Esophagus squamous epithelium (tissue), 5 donors: Measurements from ENCODE around the gene IL27RA. TPM values are rescaled to one million over a fixed set of nuclear protein-coding genes. Genes with fewer than 3 reads are reported as not detected.

Source experiments
- DNase-seq: peaks from one replicate; lab custom pipeline; 2025; lab: John Stamatoyannopoulos, UW
- H3K27ac ChIP-seq, 4 donors: fragments of 200-600 bp; sonication (generic); one replicate each; pipeline ENCODE4 v1.5.1; 2016 to 2019; ENCODE audit warnings: mild to moderate bottlenecking in 1 of 4
- H3K27me3 ChIP-seq, 4 donors: fragments of 200-600 bp; sonication (generic); 1 replicate in 3 of 4; 2 replicates in 1 of 4; pipeline versions ENCODE4 v1.5.1 to v1.6.0; 2017 to 2021; ENCODE audit warnings: antibody characterized with exemption in 1 of 4
- H3K36me3 ChIP-seq, 3 donors: fragments of 200-600 bp; sonication (generic); one replicate each; pipeline ENCODE4 v1.5.1; 2016 to 2019
- H3K4me1 ChIP-seq, 3 donors: fragments of 200-600 bp; sonication (generic); one replicate each; pipeline ENCODE4 v1.5.1; 2017 to 2019
- H3K4me3 ChIP-seq, 4 donors: fragments of 200-600 bp; sonication (generic); 1 replicate in 3 of 4; 2 replicates in 1 of 4; pipeline ENCODE4 v1.5.1; 2016 to 2019; ENCODE audit warnings: mild to moderate bottlenecking in 2 of 4, moderate library complexity in 1 of 4
- H3K9me3 ChIP-seq, 3 donors: fragments of 200-600 bp; sonication (generic); one replicate each; pipeline ENCODE4 v1.5.1; 2016 to 2019
- POLR2A ChIP-seq, 4 donors: fragments of 450-650 bp; IDR thresholded peaks; one replicate each; pipeline ENCODE4 v1.6.1; 2017; ENCODE audit warnings: antibody characterized with exemption in 4 of 4, mild to moderate bottlenecking in 4 of 4, moderate library complexity in 3 of 4
- WGBS, 2 donors: methylation state at CpG; one replicate each; pipeline ENCODE4 v1.1.5; 2018; 5-methylcytosine and 5-hydroxymethylcytosine counted together
- intact Hi-C: fragments of 100-400 bp; cut with DNase I; formaldehyde crosslinking; loops from one replicate; pipeline ENCODE4 v1.15.0; 2022
- total RNA-seq, 4 donors: library from RNA; depleted of rRNA; stranded (reverse); fragments of >200 nt; gene quantifications; one replicate each; pipeline ENCODE4 v1.1.0, GENCODE V29; 2016
- TF ChIP-seq, protein P1 (sequence below), 6 experiments: fragments of 450-650 bp in 4 of 6; fragments of 200-600 bp in 2 of 6; sonication (generic) in 2 of 6; IDR thresholded peaks; one replicate each; pipeline ENCODE4 v1.5.1; 2016 to 2019; ENCODE audit warnings: antibody characterized with exemption in 6 of 6, mild to moderate bottlenecking in 4 of 6, moderate library complexity in 4 of 6
- donor health status: DM: yes; HTN: yes; CAD: no.

The IL27RA gene
- total RNA-seq, 4 donors from 2014 or later: 0.83 to 4.9 (median 2.1) TPM

DNA sequence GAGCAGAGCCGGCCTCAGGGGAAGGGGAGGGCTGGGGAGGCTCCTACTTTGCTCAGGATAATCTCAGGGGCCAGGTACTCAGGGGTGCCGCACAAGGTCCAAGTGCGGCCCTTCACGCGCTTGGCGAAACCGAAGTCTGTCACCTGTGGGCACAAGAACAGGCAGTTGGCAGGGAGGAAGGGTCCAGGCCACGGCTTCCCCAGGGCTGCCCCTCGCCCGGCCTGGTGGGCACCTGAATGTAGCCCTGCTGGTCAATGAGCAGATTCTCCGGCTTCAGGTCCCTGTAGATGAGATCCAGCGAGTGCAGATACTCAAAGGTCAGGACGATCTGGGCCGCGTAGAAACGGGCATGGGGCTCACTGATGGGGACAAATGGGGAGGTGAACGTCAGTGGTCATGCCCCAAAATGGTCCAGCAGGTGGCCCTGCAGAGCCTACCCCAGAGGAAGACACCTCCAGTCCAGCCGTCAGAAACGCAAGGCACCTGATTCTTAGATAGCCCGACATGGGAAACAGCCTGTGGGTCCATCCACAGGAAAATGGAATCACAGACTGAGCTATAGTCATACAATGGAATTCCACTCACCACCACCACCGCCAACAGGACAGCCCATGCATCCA lies 66.1 kb downstream of the IL27RA start:
- Histone ChIP-seq H3K27me3 (no peaks in the 10 kb centered on the region), H3K9me3 (peaks cover 0 to 12% (median 5%) of the 10 kb centered on the region in 3 donors), H3K36me3 (peaks cover 5 to 64% (median 20%) of the 10 kb centered on the region in 3 donors), H3K4me1 (peaks cover 1 to 11% (median 3%) of the 10 kb centered on the region in 3 donors), H3K4me3 (no peak overlapping the region), H3K27ac (no peak overlapping the region)
- TF ChIP-seq, protein P1, sequence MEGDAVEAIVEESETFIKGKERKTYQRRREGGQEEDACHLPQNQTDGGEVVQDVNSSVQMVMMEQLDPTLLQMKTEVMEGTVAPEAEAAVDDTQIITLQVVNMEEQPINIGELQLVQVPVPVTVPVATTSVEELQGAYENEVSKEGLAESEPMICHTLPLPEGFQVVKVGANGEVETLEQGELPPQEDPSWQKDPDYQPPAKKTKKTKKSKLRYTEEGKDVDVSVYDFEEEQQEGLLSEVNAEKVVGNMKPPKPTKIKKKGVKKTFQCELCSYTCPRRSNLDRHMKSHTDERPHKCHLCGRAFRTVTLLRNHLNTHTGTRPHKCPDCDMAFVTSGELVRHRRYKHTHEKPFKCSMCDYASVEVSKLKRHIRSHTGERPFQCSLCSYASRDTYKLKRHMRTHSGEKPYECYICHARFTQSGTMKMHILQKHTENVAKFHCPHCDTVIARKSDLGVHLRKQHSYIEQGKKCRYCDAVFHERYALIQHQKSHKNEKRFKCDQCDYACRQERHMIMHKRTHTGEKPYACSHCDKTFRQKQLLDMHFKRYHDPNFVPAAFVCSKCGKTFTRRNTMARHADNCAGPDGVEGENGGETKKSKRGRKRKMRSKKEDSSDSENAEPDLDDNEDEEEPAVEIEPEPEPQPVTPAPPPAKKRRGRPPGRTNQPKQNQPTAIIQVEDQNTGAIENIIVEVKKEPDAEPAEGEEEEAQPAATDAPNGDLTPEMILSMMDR (IDR thresholded peaks at IDR 0.05): peak in 1 of 6 experiments; percentile 12
- no peak for TF ChIP-seq POLR2A (IDR thresholded peaks at IDR 0.05)
- 76 to 81% methylated on average over 6 to 8 of the region's 21 CpGs for WGBS, 2 donors
- DNase-seq: no peak
- intact Hi-C loops: no loop called here

GRCh38 chr19:14101003-14101545 lies 69.5 kb downstream of the IL27RA start:
- H3K4me1 ChIP-seq: peaks cover 3 to 20% (median 5%) of the 10 kb centered on the region in 3 donors
- no peak overlapping the region for H3K4me3 ChIP-seq
- TF ChIP-seq POLR2A (IDR thresholded peaks at IDR 0.05): no peak
- TF ChIP-seq, protein P1 (IDR thresholded peaks at IDR 0.05): no peak
- DNase-seq: no peak
- intact Hi-C loops: no loop called here
- no peak overlapping the region for H3K27ac ChIP-seq
- no peaks in the 10 kb centered on the region for H3K9me3 ChIP-seq
- peaks cover 12 to 96% (median 34%) of the 10 kb centered on the region in 3 donors for H3K36me3 ChIP-seq
- no peaks in the 10 kb centered on the region for H3K27me3 ChIP-seq
- 79 to 91% methylated on average over 5 of the region's 6 CpGs for whole genome bisulfite sequencing, 2 donors

GRCh38 chr19:14102102-14102696 lies 70.6 kb downstream of the IL27RA start:
- Histone ChIP-seq H3K9me3 (no peaks in the 10 kb centered on the region), H3K27ac (peak overlapping the region in 1 of 4 donors; percentile 33), H3K36me3 (peaks cover 12 to 96% (median 30%) of the 10 kb centered on the region in 3 donors), H3K4me3 (no peak overlapping the region), H3K27me3 (no peaks in the 10 kb centered on the region), H3K4me1 (peaks cover 3 to 22% (median 5%) of the 10 kb centered on the region in 3 donors)
- intact Hi-C loops: no loop called here
- WGBS, 2 donors: 51 to 61% methylated on average over 8 to 10 of the region's 11 CpGs
- TF ChIP-seq POLR2A (IDR thresholded peaks at IDR 0.05): no peak
- TF ChIP-seq, protein P1 (IDR thresholded peaks at IDR 0.05): no peak
- DNase-seq: no peak

DNA sequence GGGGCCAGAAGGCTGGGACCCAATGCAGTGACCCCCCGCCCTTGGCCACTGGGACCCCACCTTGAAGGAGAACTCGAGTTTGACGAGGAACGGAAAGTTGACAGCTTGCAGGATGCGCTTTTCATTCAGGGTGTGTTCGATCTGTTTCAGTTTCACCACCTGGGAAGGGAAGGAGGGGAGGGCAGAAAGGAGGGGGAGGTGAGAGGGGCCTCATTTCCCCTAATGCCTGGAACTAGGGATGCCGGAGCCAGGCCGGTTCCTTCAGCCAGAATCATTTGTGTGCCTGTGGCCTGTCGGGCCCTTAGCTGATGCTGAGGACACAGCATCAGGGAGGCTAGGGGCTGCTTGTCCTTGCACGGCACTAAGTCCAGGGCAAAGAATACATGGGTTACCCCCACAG lies 71.2 kb downstream of the IL27RA start:
- Histone ChIP-seq H3K27ac (peak overlapping the region in 1 of 4 donors; percentile 22), H3K4me3 (no peak overlapping the region), H3K27me3 (no peaks in the 10 kb centered on the region), H3K36me3 (peaks cover 12 to 96% (median 30%) of the 10 kb centered on the region in 3 donors), H3K9me3 (no peaks in the 10 kb centered on the region), H3K4me1 (peaks cover 3 to 27% (median 8%) of the 10 kb centered on the region in 3 donors)
- no peak for TF ChIP-seq POLR2A (IDR thresholded peaks at IDR 0.05)
- TF ChIP-seq, protein P1 (IDR thresholded peaks at IDR 0.05): no peak
- intact Hi-C loops: no loop called here
- 77 to 89% methylated on average over 4 to 9 of the region's 10 CpGs for WGBS, 2 donors
- no peak for DNase-seq

Other genes with a start within 250 kb of the IL27RA start
- 10 to 100 TPM in 3 of 4 donors, 1 to 10 TPM in 1; 7.2 to 41.4 (median 16.9) TPM for gene ZSWIM4, start 236.3 kb upstream of the IL27RA start, total RNA-seq
- not detected for gene NANOS3, start 154.6 kb upstream of the IL27RA start, total RNA-seq
- gene BRME1, start 125.6 kb upstream of the IL27RA start, total RNA-seq: 1 to 10 TPM; 1.8 to 6.3 (median 4.0) TPM
- gene CC2D1A, start 125.6 kb upstream of the IL27RA start, total RNA-seq: 10 to 100 TPM; 28.0 to 56.9 (median 36.0) TPM
- gene PODNL1, start 93.3 kb upstream of the IL27RA start, total RNA-seq: 1 to 10 TPM; 2.3 to 8.0 (median 3.3) TPM
- gene DCAF15, start 79.3 kb upstream of the IL27RA start, total RNA-seq: 10 to 100 TPM; 14.7 to 23.1 (median 19.5) TPM
- gene RFX1, start 25.4 kb upstream of the IL27RA start, total RNA-seq: 1 to 10 TPM; 1.8 to 7.5 (median 3.9) TPM
- not detected for gene RLN3, start 3.6 kb upstream of the IL27RA start, total RNA-seq
- not detected for gene PALM3, start 30.3 kb downstream of the IL27RA start, total RNA-seq
- 1 to 10 TPM; 2.0 to 8.9 (median 4.0) TPM for gene MISP3, start 41.0 kb downstream of the IL27RA start, total RNA-seq
- gene C19orf67, start 54.0 kb downstream of the IL27RA start, total RNA-seq: not detected
- gene SAMD1, start 59.0 kb downstream of the IL27RA start, total RNA-seq: 10 to 100 TPM; 16.8 to 32.2 (median 27.1) TPM
- 10 to 100 TPM; 28.6 to 42.8 (median 37.0) TPM for gene PRKACA, start 86.0 kb downstream of the IL27RA start, total RNA-seq
- 10 to 100 TPM in 2 of 4 donors, 1 to 10 TPM in 2; 3.2 to 25.6 (median 14.2) TPM for gene ASF1B, start 104.8 kb downstream of the IL27RA start, total RNA-seq
- gene ADGRL1, start 174.4 kb downstream of the IL27RA start, total RNA-seq: 10 to 100 TPM in 2 of 4 donors, 1 to 10 TPM in 2; 6.2 to 21.5 (median 10.7) TPM